Smooth muscle cell (in vitro differentiated cells): ENCODE measurements around the gene YTHDC2. TPM values are rescaled to one million over a fixed set of nuclear protein-coding genes. Genes with fewer than 3 reads are reported as not detected.

ENCODE experiments used
- DNase-seq: peaks from one replicate; lab custom pipeline; 2025; ENCODE audit not compliant: unreplicated experiment; lab: John Stamatoyannopoulos, UW
- H2AFZ ChIP-seq: fragments of 200-600 bp; sonication (generic); 2 replicates; pipeline ENCODE4 v1.6.0; 2016; ENCODE audit warnings: antibody characterized with exemption, low read depth, mild to moderate bottlenecking
- H3F3A ChIP-seq: fragments of 200-600 bp; sonication (generic); 2 replicates; pipeline ENCODE4 v1.6.0; 2017; ENCODE audit warnings: antibody characterized with exemption, low read depth
- H3K27ac ChIP-seq: fragments of 200-600 bp; sonication (generic); 2 replicates; pipeline ENCODE4 v1.5.1; 2016; ENCODE audit warnings: low read depth, mild to moderate bottlenecking
- H3K27me3 ChIP-seq: fragments of 200-600 bp; sonication (generic); 2 replicates; pipeline ENCODE4 v1.6.1; 2016; ENCODE audit warnings: low read depth, mild to moderate bottlenecking
- H3K36me3 ChIP-seq: fragments of 200-600 bp; sonication (generic); 2 replicates; pipeline ENCODE4 v1.5.1; 2016; ENCODE audit warnings: low read depth
- H3K4me1 ChIP-seq: fragments of 200-600 bp; sonication (generic); 2 replicates; pipeline ENCODE4 v1.5.1; 2016; ENCODE audit warnings: low read depth
- H3K4me2 ChIP-seq: fragments of 200-600 bp; sonication (generic); 2 replicates; pipeline ENCODE4 v1.6.0; 2016; ENCODE audit warnings: mild to moderate bottlenecking
- H3K4me3 ChIP-seq: fragments of 200-600 bp; sonication (generic); 2 replicates; pipeline ENCODE4 v1.5.1; 2016; ENCODE audit warnings: mild to moderate bottlenecking
- H3K79me2 ChIP-seq: fragments of 200-600 bp; sonication (generic); 2 replicates; pipeline ENCODE4 v1.6.0; 2016; ENCODE audit warnings: low read depth, mild to moderate bottlenecking
- H3K9ac ChIP-seq: fragments of 200-600 bp; sonication (generic); 2 replicates; pipeline ENCODE4 v1.6.0; 2016; ENCODE audit warnings: low read depth
- H3K9me3 ChIP-seq: fragments of 200-600 bp; sonication (generic); replicated peaks from 2 replicates; pipeline ENCODE4 v1.5.1; 2016; ENCODE audit warnings: low read depth
- H4K20me1 ChIP-seq: fragments of 200-600 bp; sonication (generic); 2 replicates; pipeline ENCODE4 v1.6.0; 2016; ENCODE audit warnings: low read depth
- CTCF ChIP-seq: fragments of 200-600 bp; sonication (generic); IDR thresholded peaks from 2 replicates; pipeline ENCODE4 v1.5.1; 2017; ENCODE audit warnings: borderline replicate concordance, mild to moderate bottlenecking, antibody characterized with exemption; ENCODE audit not compliant: insufficient read depth, poor library complexity, severe bottlenecking
- whole genome bisulfite sequencing: methylation state at CpG from one replicate; pipeline ENCODE4 v1.1.7; 2016; ENCODE audit warnings: low lambda C conversion rate; 5-methylcytosine and 5-hydroxymethylcytosine counted together
- polyA plus RNA-seq: library from polyadenylated mRNA; unstranded; fragments of >200 nt; fragmentation: Nextera tagmentation; extraction: Ambion mirVana; gene quantifications from 2 replicates; pipeline ENCODE4 v1.2.1, GENCODE V29; 2016
- total RNA-seq: library from RNA; depleted of rRNA; stranded (reverse); fragments of >200 nt; gene quantifications from 2 replicates; pipeline ENCODE4 v1.2.3, GENCODE V29; 2014

YTHDC2 gene
- total and polyA plus RNA-seq, 2 experiments from 2014 or later: 5.4 to 12.7 TPM

- no peak overlapping the region for H3K27ac ChIP-seq
- no peak overlapping the region for H3K9ac ChIP-seq
- H3K9me3 ChIP-seq: no peaks in the 10 kb centered on the region
- H2AFZ ChIP-seq: no peak overlapping the region
- no peak for DNase-seq
- WGBS: under 1% methylated on average over 4 of the region's 4 CpGs
- no peaks in the 10 kb centered on the region for H3K36me3 ChIP-seq
- H4K20me1 ChIP-seq: no peaks in the 10 kb centered on the region
- peak; percentile 61 for TF ChIP-seq CTCF
- no peaks in the 10 kb centered on the region for H3K27me3 ChIP-seq
- no peaks in the 10 kb centered on the region for H3F3A ChIP-seq
- H3K4me2 ChIP-seq: no peak overlapping the region
- H3K4me1 ChIP-seq: no peaks in the 10 kb centered on the region
- H3K4me3 ChIP-seq: no peak overlapping the region
- H3K79me2 ChIP-seq: no peaks in the 10 kb centered on the region
Observed at GRCh38 chr5:113612060-113612496, 98.6 kb downstream of the YTHDC2 start.

GRCh38 chr5:113614191-113614590, 100.7 kb downstream of the YTHDC2 start:
- 32% methylated on average over 1 of the region's 1 CpG for WGBS
- H4K20me1 ChIP-seq: no peaks in the 10 kb centered on the region
- H3K79me2 ChIP-seq: no peaks in the 10 kb centered on the region
- no peak overlapping the region for H2AFZ ChIP-seq
- H3K27ac ChIP-seq: no peak overlapping the region
- H3F3A ChIP-seq: no peaks in the 10 kb centered on the region
- H3K4me2 ChIP-seq: no peak overlapping the region
- TF ChIP-seq CTCF: no peak
- no peak for DNase-seq
- no peaks in the 10 kb centered on the region for H3K9me3 ChIP-seq
- no peak overlapping the region for H3K9ac ChIP-seq
- H3K4me3 ChIP-seq: no peak overlapping the region
- no peaks in the 10 kb centered on the region for H3K4me1 ChIP-seq
- no peaks in the 10 kb centered on the region for H3K27me3 ChIP-seq
- no peaks in the 10 kb centered on the region for H3K36me3 ChIP-seq

GRCh38 chr5:113615708-113616107, 102.2 kb downstream of the YTHDC2 start:
- Histone ChIP-seq H3K4me1 (no peaks in the 10 kb centered on the region), H3F3A (no peaks in the 10 kb centered on the region), H3K27ac (peak overlapping the region; percentile 77), H3K79me2 (no peaks in the 10 kb centered on the region), H3K4me2 (peak overlapping the region; percentile 48), H3K4me3 (no peak overlapping the region), H3K27me3 (no peaks in the 10 kb centered on the region), H3K36me3 (no peaks in the 10 kb centered on the region), H4K20me1 (no peaks in the 10 kb centered on the region), H3K9ac (peak overlapping the region; percentile 42), H2AFZ (no peak overlapping the region), H3K9me3 (no peaks in the 10 kb centered on the region)
- no peak for DNase-seq
- WGBS: 23% methylated on average over 2 of the region's 2 CpGs
- TF ChIP-seq CTCF: no peak

- no peak overlapping the region for H3K9ac ChIP-seq
- H3K4me1 ChIP-seq: no peaks in the 10 kb centered on the region
- no peaks in the 10 kb centered on the region for H3K9me3 ChIP-seq
- no peak overlapping the region for H3K27ac ChIP-seq
- H3K4me3 ChIP-seq: no peak overlapping the region
- no peak overlapping the region for H2AFZ ChIP-seq
- no peaks in the 10 kb centered on the region for H3F3A ChIP-seq
- no peak for DNase-seq
- no peaks in the 10 kb centered on the region for H3K79me2 ChIP-seq
- no peaks in the 10 kb centered on the region for H3K27me3 ChIP-seq
- H4K20me1 ChIP-seq: no peaks in the 10 kb centered on the region
- 99% methylated on average over 33 of the region's 33 CpGs for WGBS
- no peak for TF ChIP-seq CTCF
- H3K4me2 ChIP-seq: no peak overlapping the region
- no peaks in the 10 kb centered on the region for H3K36me3 ChIP-seq
Observed at GRCh38 chr5:113617191-113617796, 103.8 kb downstream of the YTHDC2 start.
